ENCODE data around the gene ATP10B. TPM values are rescaled to one million over a fixed set of nuclear protein-coding genes. Genes with fewer than 3 reads are reported as not detected.

The ATP10B gene
- total RNA-seq, 1 experiment from 2014 or later, result 0.11 TPM

DNA sequence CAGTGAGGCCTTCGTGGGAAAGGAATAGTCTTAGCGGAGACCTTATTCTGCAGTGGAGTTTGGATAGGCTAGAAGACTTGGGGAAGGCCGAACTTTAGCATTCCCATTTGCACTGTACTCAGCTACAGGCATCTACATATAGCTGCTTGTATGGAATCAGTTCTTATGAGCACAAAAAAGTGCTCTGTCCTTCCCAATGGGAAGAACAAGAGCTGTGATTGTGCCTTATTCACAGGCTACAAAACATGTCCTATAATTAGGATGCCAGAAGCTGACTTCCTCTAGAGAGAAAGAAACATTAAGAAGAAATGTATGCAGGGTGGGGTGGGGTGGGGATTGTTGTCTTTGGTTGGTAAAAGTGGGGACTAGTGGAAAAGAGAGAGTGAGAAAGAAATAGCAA is 154.7 kb downstream of the ATP10B start (continued):
- TF ChIP-seq, protein P1, sequence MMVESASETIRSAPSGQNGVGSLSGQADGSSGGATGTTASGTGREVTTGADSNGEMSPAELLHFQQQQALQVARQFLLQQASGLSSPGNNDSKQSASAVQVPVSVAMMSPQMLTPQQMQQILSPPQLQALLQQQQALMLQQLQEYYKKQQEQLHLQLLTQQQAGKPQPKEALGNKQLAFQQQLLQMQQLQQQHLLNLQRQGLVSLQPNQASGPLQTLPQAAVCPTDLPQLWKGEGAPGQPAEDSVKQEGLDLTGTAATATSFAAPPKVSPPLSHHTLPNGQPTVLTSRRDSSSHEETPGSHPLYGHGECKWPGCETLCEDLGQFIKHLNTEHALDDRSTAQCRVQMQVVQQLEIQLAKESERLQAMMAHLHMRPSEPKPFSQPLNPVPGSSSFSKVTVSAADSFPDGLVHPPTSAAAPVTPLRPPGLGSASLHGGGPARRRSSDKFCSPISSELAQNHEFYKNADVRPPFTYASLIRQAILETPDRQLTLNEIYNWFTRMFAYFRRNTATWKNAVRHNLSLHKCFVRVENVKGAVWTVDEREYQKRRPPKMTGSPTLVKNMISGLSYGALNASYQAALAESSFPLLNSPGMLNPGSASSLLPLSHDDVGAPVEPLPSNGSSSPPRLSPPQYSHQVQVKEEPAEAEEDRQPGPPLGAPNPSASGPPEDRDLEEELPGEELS (CRISPR knock-in tag; IDR thresholded peaks at IDR 0.05), result no peak
- TF ChIP-seq ATF1 (CRISPR knock-in tag; IDR thresholded peaks at IDR 0.05), result no peak
- TF ChIP-seq, protein P2, sequence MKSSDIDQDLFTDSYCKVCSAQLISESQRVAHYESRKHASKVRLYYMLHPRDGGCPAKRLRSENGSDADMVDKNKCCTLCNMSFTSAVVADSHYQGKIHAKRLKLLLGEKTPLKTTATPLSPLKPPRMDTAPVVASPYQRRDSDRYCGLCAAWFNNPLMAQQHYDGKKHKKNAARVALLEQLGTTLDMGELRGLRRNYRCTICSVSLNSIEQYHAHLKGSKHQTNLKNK (CRISPR knock-in tag; IDR thresholded peaks at IDR 0.05), result no peak
- no peak for TF ChIP-seq ETV6 (CRISPR knock-in tag; IDR thresholded peaks at IDR 0.05)

DNA sequence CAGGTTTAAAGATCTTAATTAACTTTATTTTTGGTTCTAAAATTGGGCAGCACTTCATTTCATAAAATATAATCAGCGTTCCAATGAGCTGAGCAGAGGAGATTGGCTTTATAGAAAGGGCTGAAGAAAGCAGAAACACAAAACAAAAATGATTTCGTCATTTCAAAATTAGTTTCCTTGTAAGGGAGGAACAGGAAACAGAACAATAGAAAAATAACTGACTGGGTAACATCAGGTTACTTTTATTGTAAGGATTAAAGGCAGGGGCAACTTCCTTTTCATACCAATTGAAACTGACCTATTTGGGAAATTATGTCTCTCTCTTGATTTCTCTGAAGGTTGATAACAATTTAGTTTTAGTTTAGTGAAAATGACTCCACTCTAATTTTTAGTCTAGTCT is 157.1 kb downstream of the ATP10B start:
- ATAC-seq, result no peak
- no peak for DNase-seq (ENCODE audit: low spot score)
- Mint-ChIP-seq H3K27me3 (ENCODE audit: low read depth) (no peaks in the 10 kb centered on the region), H3K4me1 (peaks cover 3% of the 10 kb centered on the region), H3K36me3 (no peaks in the 10 kb centered on the region), H3K4me3 (no peak overlapping the region), H3K9me3 (no peaks in the 10 kb centered on the region), H3K27ac (no peak overlapping the region)
- ChIA-PET CTCF (no interaction called here), POLR2A (no interaction called here)
- TF ChIP-seq MXD4 (CRISPR knock-in tag; IDR thresholded peaks at IDR 0.05; ENCODE audit: borderline replicate concordance) (no peak), CREM (CRISPR knock-in tag; IDR thresholded peaks at IDR 0.05) (no peak), NFATC4 (CRISPR knock-in tag; IDR thresholded peaks at IDR 0.05) (no peak), FOXP1 (CRISPR knock-in tag; IDR thresholded peaks at IDR 0.05; ENCODE audit: borderline replicate concordance) (no peak)
- TF ChIP-seq, protein P3, sequence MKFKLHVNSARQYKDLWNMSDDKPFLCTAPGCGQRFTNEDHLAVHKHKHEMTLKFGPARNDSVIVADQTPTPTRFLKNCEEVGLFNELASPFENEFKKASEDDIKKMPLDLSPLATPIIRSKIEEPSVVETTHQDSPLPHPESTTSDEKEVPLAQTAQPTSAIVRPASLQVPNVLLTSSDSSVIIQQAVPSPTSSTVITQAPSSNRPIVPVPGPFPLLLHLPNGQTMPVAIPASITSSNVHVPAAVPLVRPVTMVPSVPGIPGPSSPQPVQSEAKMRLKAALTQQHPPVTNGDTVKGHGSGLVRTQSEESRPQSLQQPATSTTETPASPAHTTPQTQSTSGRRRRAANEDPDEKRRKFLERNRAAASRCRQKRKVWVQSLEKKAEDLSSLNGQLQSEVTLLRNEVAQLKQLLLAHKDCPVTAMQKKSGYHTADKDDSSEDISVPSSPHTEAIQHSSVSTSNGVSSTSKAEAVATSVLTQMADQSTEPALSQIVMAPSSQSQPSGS (CRISPR knock-in tag; IDR thresholded peaks at IDR 0.05; ENCODE audit: borderline replicate concordance, low read depth), result no peak
- TF ChIP-seq, protein P4, sequence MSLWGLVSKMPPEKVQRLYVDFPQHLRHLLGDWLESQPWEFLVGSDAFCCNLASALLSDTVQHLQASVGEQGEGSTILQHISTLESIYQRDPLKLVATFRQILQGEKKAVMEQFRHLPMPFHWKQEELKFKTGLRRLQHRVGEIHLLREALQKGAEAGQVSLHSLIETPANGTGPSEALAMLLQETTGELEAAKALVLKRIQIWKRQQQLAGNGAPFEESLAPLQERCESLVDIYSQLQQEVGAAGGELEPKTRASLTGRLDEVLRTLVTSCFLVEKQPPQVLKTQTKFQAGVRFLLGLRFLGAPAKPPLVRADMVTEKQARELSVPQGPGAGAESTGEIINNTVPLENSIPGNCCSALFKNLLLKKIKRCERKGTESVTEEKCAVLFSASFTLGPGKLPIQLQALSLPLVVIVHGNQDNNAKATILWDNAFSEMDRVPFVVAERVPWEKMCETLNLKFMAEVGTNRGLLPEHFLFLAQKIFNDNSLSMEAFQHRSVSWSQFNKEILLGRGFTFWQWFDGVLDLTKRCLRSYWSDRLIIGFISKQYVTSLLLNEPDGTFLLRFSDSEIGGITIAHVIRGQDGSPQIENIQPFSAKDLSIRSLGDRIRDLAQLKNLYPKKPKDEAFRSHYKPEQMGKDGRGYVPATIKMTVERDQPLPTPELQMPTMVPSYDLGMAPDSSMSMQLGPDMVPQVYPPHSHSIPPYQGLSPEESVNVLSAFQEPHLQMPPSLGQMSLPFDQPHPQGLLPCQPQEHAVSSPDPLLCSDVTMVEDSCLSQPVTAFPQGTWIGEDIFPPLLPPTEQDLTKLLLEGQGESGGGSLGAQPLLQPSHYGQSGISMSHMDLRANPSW (CRISPR knock-in tag; conservative IDR thresholded peaks at IDR 0.05; ENCODE audit: low read depth), result no peak
- TF ChIP-seq, protein P5, sequence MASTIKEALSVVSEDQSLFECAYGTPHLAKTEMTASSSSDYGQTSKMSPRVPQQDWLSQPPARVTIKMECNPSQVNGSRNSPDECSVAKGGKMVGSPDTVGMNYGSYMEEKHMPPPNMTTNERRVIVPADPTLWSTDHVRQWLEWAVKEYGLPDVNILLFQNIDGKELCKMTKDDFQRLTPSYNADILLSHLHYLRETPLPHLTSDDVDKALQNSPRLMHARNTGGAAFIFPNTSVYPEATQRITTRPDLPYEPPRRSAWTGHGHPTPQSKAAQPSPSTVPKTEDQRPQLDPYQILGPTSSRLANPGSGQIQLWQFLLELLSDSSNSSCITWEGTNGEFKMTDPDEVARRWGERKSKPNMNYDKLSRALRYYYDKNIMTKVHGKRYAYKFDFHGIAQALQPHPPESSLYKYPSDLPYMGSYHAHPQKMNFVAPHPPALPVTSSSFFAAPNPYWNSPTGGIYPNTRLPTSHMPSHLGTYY (CRISPR knock-in tag; IDR thresholded peaks at IDR 0.05), result no peak
- TF ChIP-seq, protein P6, sequence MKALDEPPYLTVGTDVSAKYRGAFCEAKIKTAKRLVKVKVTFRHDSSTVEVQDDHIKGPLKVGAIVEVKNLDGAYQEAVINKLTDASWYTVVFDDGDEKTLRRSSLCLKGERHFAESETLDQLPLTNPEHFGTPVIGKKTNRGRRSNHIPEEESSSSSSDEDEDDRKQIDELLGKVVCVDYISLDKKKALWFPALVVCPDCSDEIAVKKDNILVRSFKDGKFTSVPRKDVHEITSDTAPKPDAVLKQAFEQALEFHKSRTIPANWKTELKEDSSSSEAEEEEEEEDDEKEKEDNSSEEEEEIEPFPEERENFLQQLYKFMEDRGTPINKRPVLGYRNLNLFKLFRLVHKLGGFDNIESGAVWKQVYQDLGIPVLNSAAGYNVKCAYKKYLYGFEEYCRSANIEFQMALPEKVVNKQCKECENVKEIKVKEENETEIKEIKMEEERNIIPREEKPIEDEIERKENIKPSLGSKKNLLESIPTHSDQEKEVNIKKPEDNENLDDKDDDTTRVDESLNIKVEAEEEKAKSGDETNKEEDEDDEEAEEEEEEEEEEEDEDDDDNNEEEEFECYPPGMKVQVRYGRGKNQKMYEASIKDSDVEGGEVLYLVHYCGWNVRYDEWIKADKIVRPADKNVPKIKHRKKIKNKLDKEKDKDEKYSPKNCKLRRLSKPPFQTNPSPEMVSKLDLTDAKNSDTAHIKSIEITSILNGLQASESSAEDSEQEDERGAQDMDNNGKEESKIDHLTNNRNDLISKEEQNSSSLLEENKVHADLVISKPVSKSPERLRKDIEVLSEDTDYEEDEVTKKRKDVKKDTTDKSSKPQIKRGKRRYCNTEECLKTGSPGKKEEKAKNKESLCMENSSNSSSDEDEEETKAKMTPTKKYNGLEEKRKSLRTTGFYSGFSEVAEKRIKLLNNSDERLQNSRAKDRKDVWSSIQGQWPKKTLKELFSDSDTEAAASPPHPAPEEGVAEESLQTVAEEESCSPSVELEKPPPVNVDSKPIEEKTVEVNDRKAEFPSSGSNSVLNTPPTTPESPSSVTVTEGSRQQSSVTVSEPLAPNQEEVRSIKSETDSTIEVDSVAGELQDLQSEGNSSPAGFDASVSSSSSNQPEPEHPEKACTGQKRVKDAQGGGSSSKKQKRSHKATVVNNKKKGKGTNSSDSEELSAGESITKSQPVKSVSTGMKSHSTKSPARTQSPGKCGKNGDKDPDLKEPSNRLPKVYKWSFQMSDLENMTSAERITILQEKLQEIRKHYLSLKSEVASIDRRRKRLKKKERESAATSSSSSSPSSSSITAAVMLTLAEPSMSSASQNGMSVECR (CRISPR knock-in tag; IDR thresholded peaks at IDR 0.05; ENCODE audit: borderline replicate concordance), result no peak
- TF ChIP-seq, protein P7, sequence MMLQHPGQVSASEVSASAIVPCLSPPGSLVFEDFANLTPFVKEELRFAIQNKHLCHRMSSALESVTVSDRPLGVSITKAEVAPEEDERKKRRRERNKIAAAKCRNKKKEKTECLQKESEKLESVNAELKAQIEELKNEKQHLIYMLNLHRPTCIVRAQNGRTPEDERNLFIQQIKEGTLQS (CRISPR knock-in tag; conservative IDR thresholded peaks at IDR 0.05), result no peak
- TF ChIP-seq, protein P8, sequence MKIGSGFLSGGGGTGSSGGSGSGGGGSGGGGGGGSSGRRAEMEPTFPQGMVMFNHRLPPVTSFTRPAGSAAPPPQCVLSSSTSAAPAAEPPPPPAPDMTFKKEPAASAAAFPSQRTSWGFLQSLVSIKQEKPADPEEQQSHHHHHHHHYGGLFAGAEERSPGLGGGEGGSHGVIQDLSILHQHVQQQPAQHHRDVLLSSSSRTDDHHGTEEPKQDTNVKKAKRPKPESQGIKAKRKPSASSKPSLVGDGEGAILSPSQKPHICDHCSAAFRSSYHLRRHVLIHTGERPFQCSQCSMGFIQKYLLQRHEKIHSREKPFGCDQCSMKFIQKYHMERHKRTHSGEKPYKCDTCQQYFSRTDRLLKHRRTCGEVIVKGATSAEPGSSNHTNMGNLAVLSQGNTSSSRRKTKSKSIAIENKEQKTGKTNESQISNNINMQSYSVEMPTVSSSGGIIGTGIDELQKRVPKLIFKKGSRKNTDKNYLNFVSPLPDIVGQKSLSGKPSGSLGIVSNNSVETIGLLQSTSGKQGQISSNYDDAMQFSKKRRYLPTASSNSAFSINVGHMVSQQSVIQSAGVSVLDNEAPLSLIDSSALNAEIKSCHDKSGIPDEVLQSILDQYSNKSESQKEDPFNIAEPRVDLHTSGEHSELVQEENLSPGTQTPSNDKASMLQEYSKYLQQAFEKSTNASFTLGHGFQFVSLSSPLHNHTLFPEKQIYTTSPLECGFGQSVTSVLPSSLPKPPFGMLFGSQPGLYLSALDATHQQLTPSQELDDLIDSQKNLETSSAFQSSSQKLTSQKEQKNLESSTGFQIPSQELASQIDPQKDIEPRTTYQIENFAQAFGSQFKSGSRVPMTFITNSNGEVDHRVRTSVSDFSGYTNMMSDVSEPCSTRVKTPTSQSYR (CRISPR knock-in tag; IDR thresholded peaks at IDR 0.05), result no peak
- TF ChIP-seq, protein P9, sequence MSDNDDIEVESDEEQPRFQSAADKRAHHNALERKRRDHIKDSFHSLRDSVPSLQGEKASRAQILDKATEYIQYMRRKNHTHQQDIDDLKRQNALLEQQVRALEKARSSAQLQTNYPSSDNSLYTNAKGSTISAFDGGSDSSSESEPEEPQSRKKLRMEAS (CRISPR knock-in tag; IDR thresholded peaks at IDR 0.05), result no peak
- TF ChIP-seq, protein P1 (CRISPR knock-in tag; IDR thresholded peaks at IDR 0.05), result no peak
- TF ChIP-seq, protein P10, sequence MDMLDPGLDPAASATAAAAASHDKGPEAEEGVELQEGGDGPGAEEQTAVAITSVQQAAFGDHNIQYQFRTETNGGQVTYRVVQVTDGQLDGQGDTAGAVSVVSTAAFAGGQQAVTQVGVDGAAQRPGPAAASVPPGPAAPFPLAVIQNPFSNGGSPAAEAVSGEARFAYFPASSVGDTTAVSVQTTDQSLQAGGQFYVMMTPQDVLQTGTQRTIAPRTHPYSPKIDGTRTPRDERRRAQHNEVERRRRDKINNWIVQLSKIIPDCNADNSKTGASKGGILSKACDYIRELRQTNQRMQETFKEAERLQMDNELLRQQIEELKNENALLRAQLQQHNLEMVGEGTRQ (CRISPR knock-in tag; IDR thresholded peaks at IDR 0.05), result no peak

All from WTC11 (cell line).